NCI-H1105 treated with DMSO at 0.1 percent for 48 hours (cell line): ENCODE data around the gene PLA2G4B.
"Not testable (repeated sequence)": the region's sequence is repeated elsewhere in the genome, so short reads cannot be mapped to it uniquely, and the experiment has no call there.

Experiments
- DNase-seq: peaks from one replicate; lab custom pipeline; 2025; lab: John Stamatoyannopoulos, UW

PLA2G4B gene

DNA sequence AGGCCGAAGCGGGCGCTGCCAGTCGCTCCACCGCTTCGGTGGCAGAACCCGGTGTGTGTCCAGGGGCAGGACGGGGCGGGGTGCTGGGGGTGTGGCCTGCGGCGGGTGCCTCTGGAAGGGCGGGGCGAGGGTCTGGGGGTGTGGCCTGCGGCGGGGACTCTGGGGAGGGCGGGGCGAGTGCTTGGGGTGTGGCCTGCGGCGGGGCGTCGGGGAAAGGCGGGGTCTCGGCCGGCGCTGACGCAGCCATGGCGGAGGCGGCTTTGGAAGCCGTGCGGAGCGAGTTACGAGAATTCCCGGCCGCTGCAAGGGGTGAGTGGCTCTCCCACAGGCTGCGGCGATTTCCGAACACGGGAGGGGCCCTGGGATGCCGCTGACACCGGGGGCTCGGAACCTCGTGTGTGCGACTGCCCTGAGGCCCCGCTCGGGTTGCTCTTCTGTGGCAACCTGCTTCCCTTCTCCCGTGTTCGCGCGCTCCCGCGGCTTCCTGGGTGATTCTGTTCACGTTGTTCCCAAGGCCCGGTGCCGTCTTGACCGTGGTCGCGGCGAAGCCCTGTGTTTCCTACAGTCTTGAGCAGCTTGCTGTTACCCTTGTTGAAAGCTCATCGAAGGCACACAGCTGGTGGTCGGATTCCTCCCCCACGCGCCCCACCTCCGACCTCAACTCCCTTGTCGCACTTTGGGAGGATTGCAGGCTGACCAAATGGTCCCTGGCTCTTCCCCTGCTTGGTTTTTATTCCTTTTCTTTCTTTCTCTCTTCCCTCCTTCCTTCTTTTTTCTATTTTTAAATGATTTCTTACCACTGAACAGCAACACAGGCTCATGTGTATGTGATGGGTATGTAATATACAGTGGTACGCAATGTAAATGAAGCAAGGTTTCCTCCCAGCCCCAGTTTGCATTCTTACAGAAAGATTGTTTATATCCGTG, 10.5 kb upstream of the PLA2G4B start, which contains the start of gene JMJD7:
Gene JMJD7 (plus strand): TSS at position 213 of the 927 bp plus-strand sequence. CDS start 33 bp downstream, at position 246.
- DNase-seq = peak; percentile 45

DNA sequence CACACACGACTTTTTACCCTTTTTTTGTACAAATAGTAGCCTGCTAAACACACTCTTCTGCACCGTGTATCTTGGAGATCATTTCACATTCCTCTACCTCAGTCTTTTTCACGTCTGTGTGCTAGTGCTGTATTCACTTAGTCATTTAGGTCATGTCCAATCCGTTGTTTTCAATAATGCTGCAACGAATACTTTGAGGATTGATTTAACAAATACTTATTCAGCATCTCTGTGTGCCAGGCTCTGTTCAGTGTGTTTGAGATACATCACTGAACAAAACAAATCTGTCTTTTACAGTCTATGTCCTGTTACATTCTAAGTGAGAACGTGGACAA, 9.9 kb upstream of the PLA2G4B start:
- DNase-seq = no peak

DNA sequence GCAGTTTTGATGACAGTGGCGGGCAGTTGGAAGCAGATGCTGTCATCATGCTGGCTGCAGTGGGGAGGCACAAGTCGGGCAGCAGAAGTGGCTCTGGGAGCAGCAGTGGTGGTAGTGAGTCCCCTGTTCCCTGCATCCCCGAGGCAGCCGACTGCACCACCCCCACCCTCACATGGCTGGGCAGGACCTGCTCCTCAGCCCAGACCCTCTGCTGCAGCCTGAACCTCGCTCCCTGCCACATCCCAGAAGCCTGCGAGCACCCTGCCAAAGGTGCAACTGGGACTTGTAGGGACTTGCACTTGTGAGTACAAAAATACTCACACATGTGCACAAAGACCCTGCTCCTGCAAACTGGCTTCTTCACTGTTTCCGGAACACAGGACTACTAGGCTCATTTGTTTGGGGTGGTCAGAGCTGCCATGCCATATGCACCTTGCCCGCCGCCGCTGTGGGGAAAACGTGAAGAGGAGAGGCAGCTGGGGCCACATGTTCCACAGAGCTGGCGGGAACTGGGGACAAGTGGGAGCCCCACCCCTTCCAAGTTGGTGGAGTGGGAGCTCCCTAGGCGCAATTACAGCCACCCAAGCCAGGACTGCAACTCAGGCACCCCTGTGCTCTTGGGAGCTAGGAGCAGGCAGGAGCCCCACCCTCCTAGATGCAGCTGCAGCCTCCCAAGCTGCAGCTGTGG, 8.5 kb upstream of the PLA2G4B start:
- DNase-seq = no peak

DNA sequence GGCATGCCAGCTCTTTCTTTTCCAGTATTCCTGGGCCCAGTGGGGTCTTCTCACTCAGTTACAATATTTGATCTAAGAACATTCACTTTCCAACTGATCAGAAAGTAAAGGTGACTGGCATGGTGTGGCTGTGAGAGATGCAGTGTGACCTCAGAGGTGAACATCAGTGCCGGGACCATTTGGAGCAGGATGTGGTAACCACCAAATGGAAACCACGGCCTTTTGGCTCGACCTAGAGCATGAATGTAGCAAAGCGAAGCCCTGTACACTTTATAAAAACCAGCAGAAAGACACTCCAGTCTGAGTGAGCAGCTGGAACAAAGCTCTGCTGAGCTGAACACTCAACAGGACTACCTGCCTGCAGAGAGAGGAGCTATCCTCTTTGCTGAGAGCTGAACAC, 7.4 kb upstream of the PLA2G4B start:
- not testable (repeated sequence) for DNase-seq

DNA sequence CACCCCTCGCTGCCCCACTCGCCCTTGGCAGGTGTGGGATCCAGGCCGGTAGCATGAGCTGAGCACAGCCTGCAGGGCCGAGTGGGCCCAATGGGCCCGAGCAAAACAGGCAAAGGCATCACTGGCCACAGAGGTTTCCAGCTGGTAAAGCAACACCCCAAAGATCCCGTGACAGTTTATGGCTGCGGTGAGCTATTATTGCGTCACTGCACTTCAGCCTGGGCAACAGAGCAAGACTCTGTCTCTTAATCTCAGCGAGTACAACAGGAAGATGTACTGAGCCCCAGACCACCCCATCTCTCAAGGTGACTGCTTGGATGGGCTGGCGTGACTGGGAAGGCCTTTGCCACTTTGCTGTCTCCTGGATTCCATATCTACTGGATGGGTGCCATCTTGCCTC, 6.4 kb upstream of the PLA2G4B start:
- no peak for DNase-seq

DNA sequence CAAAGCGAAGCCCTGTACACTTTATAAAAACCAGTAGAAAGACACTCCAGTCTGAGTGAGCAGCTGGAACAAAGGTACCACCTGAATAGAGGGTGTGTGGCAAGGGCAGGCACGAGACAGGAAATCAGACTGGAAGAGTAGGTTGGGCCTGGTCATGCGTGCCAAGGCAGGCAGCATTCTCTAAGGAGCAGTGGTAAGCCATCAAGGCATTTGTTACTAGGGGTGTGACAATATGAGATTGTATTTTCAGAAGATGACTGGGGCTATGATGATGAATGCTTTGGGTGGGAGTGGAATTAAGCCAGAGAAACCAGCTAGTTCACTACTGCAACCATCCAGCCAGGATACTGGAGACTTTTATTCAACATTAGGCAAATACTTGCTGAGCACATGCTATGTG, 5.8 kb upstream of the PLA2G4B start:
- no peak for DNase-seq

DNA sequence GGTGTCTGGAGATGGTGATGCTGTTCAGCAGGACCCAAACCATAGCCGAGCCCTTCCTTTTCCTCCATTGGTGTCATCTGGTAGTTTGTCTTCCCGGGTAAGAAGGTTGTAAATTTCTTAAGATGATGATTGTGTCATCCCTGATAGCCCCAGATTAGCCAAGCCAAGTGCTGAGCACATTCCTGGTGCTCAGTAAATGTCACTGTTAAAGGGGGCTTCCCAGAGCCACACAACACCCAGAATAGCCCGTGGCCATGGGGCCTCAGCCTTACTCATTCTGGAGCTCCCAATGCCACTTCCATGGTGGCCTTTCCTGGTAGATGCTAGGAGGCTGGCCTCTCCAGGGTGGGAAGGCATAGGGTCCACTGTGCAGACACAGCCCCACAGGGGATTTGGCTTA, 4.6 kb upstream of the PLA2G4B start:
- DNase-seq = no peak

DNA sequence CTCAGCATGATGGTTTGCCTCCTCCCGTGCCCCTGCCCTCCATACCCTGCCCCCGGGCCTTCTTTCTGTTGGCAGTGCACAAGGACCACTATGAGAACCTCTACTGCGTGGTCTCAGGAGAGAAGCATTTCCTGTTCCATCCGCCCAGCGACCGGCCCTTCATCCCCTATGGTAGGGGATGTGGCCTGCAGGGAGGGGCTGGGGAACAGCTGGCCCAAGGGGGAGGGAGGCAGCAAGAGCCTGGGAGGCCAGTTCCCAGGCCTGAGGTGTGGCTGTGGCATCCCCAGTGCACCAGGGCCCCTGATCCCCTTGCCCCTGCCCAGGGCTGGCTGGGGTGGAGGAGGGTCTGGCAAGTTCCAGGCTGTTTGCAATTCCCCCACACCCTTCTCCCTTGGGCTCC, 2.6 kb upstream of the PLA2G4B start:
- DNase-seq = no peak

DNA sequence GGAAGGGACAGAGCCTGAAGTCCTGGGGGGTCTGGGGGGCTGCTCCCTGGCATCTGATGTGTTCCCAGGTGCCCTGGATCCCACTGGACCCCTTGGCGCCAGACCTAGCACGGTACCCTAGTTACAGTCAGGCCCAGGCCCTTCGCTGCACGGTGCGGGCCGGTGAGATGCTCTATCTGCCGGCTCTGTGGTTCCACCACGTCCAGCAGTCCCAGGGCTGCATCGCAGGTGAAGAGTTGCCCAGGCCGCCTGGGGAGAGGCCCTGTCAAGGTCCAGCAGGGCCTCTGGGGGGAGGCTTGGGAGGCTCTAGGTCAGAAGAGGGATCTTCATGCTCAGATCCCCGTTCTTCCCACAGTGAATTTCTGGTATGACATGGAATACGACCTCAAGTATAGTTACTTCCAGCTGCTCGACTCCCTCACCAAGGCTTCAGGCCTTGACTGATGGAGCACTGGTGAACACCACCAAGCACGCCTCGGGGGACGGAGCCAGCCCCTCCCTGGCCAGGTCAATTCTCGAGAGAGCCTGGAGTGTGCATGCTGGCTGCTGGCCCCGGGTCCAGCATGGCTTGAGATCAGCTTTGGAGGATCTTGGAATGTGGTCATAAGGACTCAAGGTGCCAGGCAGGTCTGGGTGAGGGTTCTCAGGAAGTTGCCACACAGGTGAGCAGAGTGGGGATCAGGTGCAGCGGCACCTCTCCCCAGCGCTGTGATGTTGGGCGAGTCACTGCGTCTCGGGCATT, 1.8 kb upstream of the PLA2G4B start:
- no peak for DNase-seq

DNA sequence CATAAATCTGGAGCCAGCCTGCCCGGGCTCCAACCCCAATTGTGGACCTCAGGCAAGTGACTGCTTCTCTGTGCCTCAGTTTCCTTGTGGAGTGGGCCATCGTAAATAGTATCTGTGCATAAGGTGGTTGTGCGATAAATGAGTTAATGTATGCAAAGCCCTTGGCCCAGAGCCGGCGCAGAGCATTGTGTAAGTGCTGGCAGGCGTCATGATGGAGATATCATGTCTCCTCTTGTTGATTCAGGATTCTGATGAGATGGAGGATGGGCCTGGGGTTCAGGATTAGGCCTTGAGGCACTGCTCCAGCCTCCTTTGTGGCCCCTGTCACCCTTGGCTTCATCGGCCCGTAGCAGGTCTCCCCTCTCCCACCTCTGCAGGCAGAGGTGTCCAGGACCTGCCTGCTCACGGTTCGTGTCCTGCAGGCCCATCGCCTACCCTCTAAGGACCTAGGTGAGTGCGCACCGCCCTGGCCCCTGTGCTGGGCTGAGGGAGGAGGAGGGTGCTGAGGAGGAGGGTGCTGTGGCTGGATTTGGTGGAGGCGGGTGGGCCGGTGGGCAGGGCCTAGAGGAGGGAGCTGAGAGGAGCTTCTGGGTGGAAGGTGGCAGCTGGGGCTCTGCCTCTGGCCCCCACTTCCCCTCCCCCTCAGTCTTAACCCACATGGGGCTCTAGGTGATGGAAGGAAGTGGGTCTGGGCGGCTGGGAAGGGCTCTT, 1.3 kb downstream of the PLA2G4B start:
- no peak for DNase-seq

DNA sequence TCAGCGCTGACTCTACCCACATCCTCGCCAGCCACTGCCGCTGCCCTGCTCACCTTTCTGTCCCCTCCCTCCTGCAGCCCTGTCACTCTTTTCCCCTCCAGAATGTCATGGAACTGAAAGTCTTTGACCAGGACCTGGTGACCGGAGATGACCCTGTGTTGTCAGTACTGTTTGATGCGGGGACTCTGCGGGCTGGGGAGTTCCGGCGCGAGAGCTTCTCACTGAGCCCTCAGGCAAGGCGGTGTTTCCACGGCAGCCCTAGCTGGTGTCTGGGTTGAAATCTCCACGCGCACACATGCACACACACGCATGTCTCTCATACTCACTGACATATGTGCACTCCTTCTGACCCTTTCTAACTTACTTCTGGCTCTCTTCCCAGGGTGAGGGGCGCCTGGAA, 2.0 kb downstream of the PLA2G4B start:
- DNase-seq = no peak

DNA sequence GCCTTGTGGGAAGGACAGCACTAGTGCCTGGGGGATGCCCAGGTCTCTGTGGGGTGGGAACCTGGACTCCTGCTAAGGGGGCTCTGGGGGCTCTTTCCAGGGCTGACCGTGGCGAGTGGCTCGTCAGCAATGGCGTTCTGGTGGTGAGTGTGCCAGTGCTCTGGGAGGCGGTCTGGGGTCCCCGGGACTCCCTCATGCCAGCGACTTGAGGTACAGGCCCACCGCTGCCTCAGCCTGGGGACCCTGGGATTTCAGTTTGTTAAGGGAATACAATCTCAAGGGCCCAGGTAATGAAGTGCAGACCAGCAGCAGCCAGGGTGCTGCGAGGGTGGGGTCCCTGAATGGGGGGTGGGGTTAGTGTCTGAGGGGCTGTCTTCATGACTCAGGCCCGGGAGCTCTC, 2.5 kb downstream of the PLA2G4B start:
- DNase-seq = no peak

DNA sequence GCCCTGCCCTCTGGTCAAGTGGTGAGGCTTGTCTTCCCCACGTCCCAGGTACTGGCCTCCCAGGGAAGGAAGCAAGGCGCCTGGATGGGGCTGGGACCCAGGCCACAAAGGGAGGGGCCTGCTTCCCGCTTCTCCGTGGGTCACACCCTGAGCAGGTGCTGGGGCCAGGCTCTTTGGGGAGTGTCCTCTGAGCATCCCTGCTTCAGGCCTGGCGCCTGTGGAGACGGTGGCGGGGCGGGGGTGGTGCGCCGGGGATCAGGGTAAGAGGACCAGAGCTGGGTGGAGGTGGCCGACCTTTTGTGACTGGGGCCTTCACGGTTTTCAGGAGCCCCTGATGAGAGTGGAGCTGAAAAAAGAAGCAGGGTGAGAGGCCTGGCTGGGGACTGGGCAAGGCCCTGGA, 3.6 kb downstream of the PLA2G4B start:
- no peak for DNase-seq

DNA sequence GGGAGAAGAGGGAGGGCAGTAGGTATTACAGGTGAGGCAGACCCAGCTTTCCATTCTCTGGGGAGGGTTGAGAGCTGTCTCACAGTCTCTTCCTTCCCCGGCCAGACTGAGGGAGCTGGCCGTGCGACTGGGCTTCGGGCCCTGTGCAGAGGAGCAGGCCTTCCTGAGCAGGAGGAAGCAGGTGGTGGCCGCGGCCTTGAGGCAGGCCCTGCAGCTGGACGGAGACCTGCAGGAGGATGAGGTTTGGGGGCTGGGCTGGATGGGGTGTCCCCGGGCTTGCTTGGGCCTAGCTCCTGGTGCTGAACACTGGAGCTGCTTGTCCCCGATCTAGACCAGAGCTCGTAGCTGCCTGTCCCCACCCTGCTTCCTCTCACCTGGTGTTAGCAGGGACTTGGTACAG, 4.9 kb downstream of the PLA2G4B start:
- DNase-seq = no peak

DNA sequence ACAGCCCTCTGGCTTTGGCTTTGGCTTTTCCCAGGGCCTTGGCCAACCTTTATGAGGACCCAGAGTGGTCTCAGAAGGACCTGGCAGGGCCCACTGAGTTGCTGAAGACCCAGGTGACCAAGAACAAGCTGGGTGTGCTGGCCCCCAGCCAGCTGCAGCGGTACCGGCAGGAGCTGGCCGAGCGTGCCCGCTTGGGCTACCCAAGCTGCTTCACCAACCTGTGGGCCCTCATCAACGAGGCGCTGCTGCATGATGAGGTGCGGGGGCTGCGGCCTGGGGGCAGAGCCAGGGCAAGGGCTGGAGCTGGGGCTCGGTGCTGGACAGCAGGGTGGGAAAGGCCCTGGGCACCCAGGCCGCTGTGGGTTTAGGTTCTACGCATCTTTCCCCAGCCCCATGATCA, 6.2 kb downstream of the PLA2G4B start:
- no peak for DNase-seq

DNA sequence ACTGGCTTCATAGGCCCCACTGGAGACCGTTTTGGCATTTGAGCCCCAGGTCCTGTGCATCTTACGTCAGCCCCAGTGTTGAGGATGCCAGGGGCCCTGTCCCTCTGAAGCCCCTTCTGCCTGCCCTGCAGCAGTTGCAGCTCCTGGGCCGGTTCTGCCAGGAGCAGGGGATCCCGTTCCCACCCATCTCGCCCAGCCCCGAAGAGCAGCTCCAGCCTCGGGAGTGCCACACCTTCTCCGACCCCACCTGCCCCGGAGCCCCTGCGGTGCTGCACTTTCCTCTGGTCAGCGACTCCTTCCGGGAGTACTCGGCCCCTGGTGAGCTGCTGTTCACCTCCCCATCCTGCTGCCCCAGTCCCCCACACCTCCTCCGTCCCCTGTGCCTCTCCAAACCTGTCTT, 8.6 kb downstream of the PLA2G4B start:
- DNase-seq = no peak

DNA sequence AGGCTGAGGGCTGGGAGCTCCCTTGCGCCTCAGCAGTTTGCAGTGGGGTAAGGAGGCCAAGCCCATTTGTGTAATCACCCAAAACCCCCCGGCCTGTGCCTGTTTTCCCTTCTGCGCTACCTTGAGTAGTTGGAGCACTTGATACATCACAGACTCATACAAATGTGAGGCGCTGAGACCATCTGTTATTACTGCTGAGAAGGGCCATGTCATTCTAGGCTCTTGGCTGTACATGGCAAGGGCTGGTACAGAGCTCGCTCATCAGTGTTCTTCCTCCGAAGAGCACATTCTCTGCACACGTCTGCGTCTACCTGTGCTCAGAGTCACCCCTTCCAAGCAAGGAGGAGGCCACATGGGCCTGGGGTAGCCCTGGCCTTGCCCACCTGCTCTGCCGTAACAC, 9.3 kb downstream of the PLA2G4B start:
- no peak for DNase-seq

DNA sequence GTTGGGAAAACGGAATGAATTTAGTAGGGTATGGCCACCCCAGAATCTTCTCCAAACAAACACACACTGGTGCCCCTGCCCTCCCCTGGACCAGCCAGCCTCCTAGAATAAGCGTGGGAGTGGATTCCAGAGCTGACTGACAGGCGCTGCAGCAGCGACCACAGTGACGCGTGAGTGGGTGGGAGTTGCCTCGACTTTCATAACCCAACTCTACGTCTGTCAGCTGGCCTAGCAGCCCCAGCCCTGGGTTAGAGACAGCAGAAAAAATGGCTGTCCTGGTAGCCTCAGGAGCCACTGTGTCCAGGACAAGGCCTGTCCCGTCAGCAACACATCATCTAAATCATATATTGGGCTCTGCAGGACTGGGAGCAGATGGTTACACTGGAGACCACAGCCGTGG, 10.0 kb downstream of the PLA2G4B start:
- DNase-seq = no peak

DNA sequence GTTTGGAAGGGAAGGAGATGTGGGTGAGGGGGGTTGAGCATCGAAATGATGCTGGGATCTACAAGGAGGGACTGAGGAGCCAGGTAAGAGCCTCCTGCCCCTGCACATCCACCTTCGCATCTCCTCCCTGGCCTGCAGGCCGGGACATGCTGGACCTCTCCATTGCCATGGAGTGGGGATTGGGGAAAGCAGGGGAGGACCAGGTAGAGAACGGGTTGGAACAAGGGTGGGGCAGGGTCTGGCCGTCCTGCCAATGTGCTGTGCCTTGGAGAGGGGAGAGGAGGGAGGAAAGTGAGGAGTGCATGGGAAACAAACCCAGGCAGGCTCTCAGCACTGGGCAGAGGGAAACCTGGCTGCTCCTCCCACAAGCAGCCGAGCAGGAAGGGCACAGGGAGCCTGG, 10.6 kb downstream of the PLA2G4B start:
- no peak for DNase-seq

DNA sequence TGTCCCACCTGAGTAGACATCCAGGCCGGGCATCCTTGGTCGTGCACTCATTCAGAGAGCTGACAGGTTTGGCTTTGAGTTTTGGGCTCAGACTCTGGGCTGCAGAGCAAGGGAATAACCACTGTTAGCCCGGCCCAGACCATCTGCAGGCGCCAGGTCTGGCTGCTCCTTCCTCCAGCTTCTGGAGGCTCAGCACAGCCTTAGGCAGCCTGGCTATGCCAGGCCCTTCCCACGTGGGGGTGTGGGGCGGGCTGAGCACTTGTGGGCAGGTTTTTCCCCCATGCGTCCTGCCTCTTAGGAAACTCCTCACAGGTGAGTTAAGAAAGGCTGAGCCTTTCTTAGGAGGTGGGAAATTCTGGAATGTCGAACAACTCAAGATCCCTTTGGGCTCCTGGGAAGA, 11.2 kb downstream of the PLA2G4B start:
- DNase-seq = no peak

DNA sequence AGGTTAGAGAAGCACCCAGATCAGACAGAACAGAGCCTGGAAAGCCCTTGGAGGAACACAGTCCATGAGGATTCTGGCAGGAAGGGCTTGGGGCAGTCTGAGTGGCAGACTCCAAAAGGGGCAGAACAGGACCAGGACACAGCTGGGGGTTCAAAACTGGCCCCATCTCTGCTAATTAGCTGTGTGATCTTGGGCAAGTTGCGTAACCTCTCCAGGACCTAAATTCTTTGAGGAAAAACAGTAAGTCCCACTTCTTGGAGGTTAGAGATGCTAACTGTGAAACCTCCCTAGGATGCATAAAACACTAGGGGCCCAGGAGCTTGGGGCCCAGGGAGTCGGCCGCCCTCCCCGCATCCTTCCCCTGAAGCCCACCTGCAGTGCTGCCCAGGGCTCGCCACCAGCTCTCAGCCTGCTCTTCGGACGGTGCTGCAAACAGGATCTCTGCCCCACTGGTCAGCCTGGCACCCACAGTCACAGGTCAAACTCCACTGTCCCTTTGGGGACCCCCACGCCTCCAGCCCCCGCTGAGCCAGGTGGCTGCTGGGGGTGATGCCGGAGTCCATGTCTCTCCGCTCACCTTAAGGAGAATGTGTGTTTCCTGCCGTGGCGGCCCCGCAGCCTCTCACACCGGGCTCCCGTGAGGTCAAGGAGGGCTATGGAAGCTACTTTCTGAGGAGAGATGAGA, 12.0 kb downstream of the PLA2G4B start:
- DNase-seq = no peak

DNA sequence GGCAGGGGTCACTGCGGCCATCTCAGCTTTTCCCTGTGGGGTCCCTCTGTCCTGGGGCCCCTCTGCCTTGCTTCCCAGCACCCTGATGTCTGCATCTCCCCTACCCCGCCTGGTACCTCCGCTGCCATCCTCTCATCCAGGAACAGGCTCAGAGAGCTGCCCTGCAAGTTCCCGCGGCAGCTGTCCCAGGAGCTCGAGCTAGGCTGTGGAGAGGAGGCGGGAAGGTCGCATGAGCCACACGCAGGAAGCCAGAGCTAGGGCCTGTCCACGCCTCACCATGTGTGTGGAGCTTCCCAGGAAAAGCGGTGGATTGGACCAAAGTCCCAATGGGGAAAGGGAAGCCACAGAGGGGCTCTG, 12.5 kb downstream of the PLA2G4B start:
- DNase-seq = no peak
